Tibial nerve (tissue), 4 donors: ENCODE measurements around the gene RIOK2. TPM values are rescaled to one million over a fixed set of nuclear protein-coding genes. Genes with fewer than 3 reads are reported as not detected.

ENCODE experiments used
- DNase-seq, 2 donors: peaks; one replicate each; pipeline ENCODE4 v3.0.0-alpha.2; 2019; ENCODE audit warnings: low spot score in 2 of 2
- H3K27ac ChIP-seq, 4 donors: fragments of 200-600 bp; sonication (generic) in 3 of 4; one replicate each; pipeline ENCODE4 v1.5.1; 2017 to 2019; ENCODE audit warnings: mild to moderate bottlenecking in 1 of 4
- H3K27me3 ChIP-seq, 2 donors: fragments of 200-600 bp; sonication (generic) in 1 of 2; one replicate each; pipeline versions ENCODE4 v1.5.1 to v1.6.0; 2017 to 2019
- H3K36me3 ChIP-seq, 3 donors: fragments of 200-600 bp; sonication (generic); one replicate each; pipeline ENCODE4 v1.5.1; 2018 to 2019
- H3K4me1 ChIP-seq, 4 donors: fragments of 200-600 bp; sonication (generic) in 3 of 4; one replicate each; pipeline ENCODE4 v1.5.1; 2017 to 2019
- H3K4me3 ChIP-seq, 4 donors: fragments of 200-600 bp; sonication (generic) in 3 of 4; one replicate each; pipeline ENCODE4 v1.5.1; 2017 to 2019; ENCODE audit warnings: mild to moderate bottlenecking in 1 of 4, moderate library complexity in 1 of 4
- H3K9me3 ChIP-seq, 4 donors: fragments of 200-600 bp; sonication (generic) in 3 of 4; one replicate each; pipeline ENCODE4 v1.5.1; 2017 to 2019
- EP300 ChIP-seq, 2 donors: sonication (generic); formaldehyde crosslinking; IDR thresholded peaks; one replicate each; pipeline ENCODE4 v1.6.1; 2017; ENCODE audit warnings: antibody characterized with exemption in 2 of 2, mild to moderate bottlenecking in 1 of 2
- POLR2A ChIP-seq, 2 donors: fragments of 450-650 bp; IDR thresholded peaks; one replicate each; pipeline ENCODE4 v1.6.1; 2017; ENCODE audit warnings: antibody characterized with exemption in 2 of 2, mild to moderate bottlenecking in 2 of 2, moderate library complexity in 2 of 2
- WGBS, 2 donors: methylation state at CpG; one replicate each; pipeline ENCODE4 v1.1.5; 2018; 5-methylcytosine and 5-hydroxymethylcytosine counted together
- total RNA-seq, 4 donors: library from RNA; depleted of rRNA; stranded (reverse); fragments of >200 nt; gene quantifications; one replicate each; pipeline ENCODE4 v1.1.0, GENCODE V29; 2016
- TF ChIP-seq, protein P1 (sequence below), 5 experiments: fragments of 200-600 bp in 3 of 5; fragments of 450-650 bp in 2 of 5; sonication (generic) in 3 of 5; IDR thresholded peaks; one replicate each; pipeline ENCODE4 v1.5.1; 2016 to 2019; ENCODE audit warnings: antibody characterized with exemption in 5 of 5, mild to moderate bottlenecking in 3 of 5, moderate library complexity in 2 of 5

Gene RIOK2
- total RNA-seq, 4 donors from 2014 or later: 16.7 to 44.7 (median 27.3) TPM

GRCh38 chr5:97225222-97225621 lies 42.2 kb upstream of the RIOK2 start:
- H3K4me3 ChIP-seq: no peak overlapping the region
- TF ChIP-seq, protein P1, sequence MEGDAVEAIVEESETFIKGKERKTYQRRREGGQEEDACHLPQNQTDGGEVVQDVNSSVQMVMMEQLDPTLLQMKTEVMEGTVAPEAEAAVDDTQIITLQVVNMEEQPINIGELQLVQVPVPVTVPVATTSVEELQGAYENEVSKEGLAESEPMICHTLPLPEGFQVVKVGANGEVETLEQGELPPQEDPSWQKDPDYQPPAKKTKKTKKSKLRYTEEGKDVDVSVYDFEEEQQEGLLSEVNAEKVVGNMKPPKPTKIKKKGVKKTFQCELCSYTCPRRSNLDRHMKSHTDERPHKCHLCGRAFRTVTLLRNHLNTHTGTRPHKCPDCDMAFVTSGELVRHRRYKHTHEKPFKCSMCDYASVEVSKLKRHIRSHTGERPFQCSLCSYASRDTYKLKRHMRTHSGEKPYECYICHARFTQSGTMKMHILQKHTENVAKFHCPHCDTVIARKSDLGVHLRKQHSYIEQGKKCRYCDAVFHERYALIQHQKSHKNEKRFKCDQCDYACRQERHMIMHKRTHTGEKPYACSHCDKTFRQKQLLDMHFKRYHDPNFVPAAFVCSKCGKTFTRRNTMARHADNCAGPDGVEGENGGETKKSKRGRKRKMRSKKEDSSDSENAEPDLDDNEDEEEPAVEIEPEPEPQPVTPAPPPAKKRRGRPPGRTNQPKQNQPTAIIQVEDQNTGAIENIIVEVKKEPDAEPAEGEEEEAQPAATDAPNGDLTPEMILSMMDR (IDR thresholded peaks at IDR 0.05): no peak
- TF ChIP-seq EP300 (IDR thresholded peaks at IDR 0.05) (no peak), POLR2A (IDR thresholded peaks at IDR 0.05) (no peak)
- H3K27me3 ChIP-seq: no peaks in the 10 kb centered on the region
- DNase-seq: no peak
- H3K4me1 ChIP-seq: no peaks in the 10 kb centered on the region
- H3K36me3 ChIP-seq: no peaks in the 10 kb centered on the region
- H3K9me3 ChIP-seq: no peaks in the 10 kb centered on the region
- no peak overlapping the region for H3K27ac ChIP-seq

DNA sequence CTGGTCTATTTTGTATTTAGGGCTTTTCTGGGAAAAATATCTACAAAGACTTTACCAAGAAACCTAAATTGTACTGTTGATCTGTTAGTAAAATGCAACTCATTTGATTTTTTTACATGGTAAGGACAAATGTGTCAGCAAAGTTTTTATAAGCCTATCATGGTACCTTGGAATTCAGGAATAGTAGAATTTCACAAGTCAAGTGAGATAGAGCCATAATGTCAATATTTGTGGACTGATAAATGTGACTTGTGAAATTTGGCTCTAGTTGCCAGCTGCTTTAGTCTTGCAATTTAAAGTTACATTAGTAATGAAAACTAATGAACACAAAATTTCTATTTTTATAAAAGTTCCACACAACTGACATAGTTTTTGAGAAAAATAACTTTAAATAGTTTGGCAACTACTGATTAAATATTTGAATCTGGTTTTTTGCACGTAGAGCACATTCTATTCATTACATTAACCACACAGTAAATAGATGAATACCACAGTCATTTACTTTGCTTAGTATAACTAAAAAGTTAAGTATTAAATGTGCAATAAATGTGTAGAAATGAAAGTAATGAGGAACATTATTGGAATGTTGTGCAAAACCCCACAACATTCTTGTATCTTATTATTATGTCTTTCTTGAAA lies 41.2 kb upstream of the RIOK2 start:
- WGBS, 2 donors: 47 to 52% methylated on average over 1 of the region's 1 CpG
- no peaks in the 10 kb centered on the region for H3K4me1 ChIP-seq
- H3K36me3 ChIP-seq: no peaks in the 10 kb centered on the region
- H3K27ac ChIP-seq: no peak overlapping the region
- TF ChIP-seq POLR2A (IDR thresholded peaks at IDR 0.05) (no peak), EP300 (IDR thresholded peaks at IDR 0.05) (no peak)
- TF ChIP-seq, protein P1 (IDR thresholded peaks at IDR 0.05): no peak
- no peak overlapping the region for H3K4me3 ChIP-seq
- H3K27me3 ChIP-seq: no peaks in the 10 kb centered on the region
- no peak for DNase-seq
- H3K9me3 ChIP-seq: no peaks in the 10 kb centered on the region

GRCh38 chr5:97223596-97223995 lies 40.5 kb upstream of the RIOK2 start:
- DNase-seq: no peak
- TF ChIP-seq EP300 (IDR thresholded peaks at IDR 0.05) (no peak), POLR2A (IDR thresholded peaks at IDR 0.05) (no peak)
- TF ChIP-seq, protein P1 (IDR thresholded peaks at IDR 0.05): no peak
- Histone ChIP-seq H3K36me3 (no peaks in the 10 kb centered on the region), H3K27me3 (no peaks in the 10 kb centered on the region), H3K4me3 (no peak overlapping the region), H3K27ac (no peak overlapping the region), H3K9me3 (no peaks in the 10 kb centered on the region), H3K4me1 (no peaks in the 10 kb centered on the region)
- WGBS, 2 donors: 84% methylated on average over 2 of the region's 2 CpGs

GRCh38 chr5:97209343-97209742 lies 26.3 kb upstream of the RIOK2 start:
- Histone ChIP-seq H3K27ac (no peak overlapping the region), H3K36me3 (no peaks in the 10 kb centered on the region), H3K4me3 (no peak overlapping the region), H3K27me3 (no peaks in the 10 kb centered on the region), H3K9me3 (peaks cover 0 to 34% (median 6%) of the 10 kb centered on the region in 4 donors), H3K4me1 (no peaks in the 10 kb centered on the region)
- DNase-seq: no peak
- TF ChIP-seq EP300 (IDR thresholded peaks at IDR 0.05) (no peak), POLR2A (IDR thresholded peaks at IDR 0.05) (no peak)
- TF ChIP-seq, protein P1 (IDR thresholded peaks at IDR 0.05): no peak
- WGBS, 2 donors: 92 to 95% methylated on average over 2 of the region's 2 CpGs

DNA sequence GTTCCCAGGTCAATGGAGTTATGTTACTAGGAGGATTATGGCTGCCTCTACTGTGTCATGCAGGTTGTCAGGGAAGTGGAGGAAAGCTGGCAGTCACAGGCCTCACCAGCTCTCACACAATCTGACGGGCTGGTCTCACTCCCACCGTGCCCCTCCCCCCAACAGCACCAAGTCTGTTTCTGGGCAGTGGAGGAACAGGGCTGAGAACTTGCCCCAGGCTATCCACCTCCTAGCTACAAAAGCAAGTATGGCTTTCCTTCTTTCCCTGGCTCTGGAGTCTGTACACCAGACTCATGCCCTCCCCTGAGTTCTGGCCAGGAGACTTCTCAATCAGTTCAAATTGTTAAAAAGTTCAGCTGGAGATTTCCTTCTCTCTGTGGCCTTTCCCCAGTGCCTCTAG lies 25.7 kb upstream of the RIOK2 start:
- Histone ChIP-seq H3K36me3 (no peaks in the 10 kb centered on the region), H3K9me3 (peaks cover 0 to 28% (median 3%) of the 10 kb centered on the region in 4 donors), H3K27ac (no peak overlapping the region), H3K4me3 (no peak overlapping the region), H3K27me3 (no peaks in the 10 kb centered on the region), H3K4me1 (no peaks in the 10 kb centered on the region)
- DNase-seq: no peak
- TF ChIP-seq, protein P1 (IDR thresholded peaks at IDR 0.05): no peak
- TF ChIP-seq EP300 (IDR thresholded peaks at IDR 0.05) (no peak), POLR2A (IDR thresholded peaks at IDR 0.05) (no peak)
- WGBS, 2 donors: 53 to 70% methylated on average over 2 of the region's 2 CpGs
